A673 (cell line): ENCODE measurements around the gene ATF2.

ENCODE experiments used
- EZH2 ChIP-seq: fragments of 200-600 bp; sonication (generic); IDR thresholded peaks from 2 replicates; pipeline ENCODE4 v1.6.1; 2017; ENCODE audit warnings: borderline replicate concordance, low read depth, mild to moderate bottlenecking, mixed read lengths, antibody characterized with exemption, low read length; ENCODE audit not compliant: poor library complexity, severe bottlenecking
- TF ChIP-seq, protein P1 (sequence below): fragments of 300-800, 200-600 bp; sonication (generic); conservative IDR thresholded peaks from 2 replicates; pipeline ENCODE4 v1.5.1; 2017; ENCODE audit warnings: low read depth, mild to moderate bottlenecking, antibody characterized with exemption, low read length, moderate library complexity, mixed read lengths

DNA sequence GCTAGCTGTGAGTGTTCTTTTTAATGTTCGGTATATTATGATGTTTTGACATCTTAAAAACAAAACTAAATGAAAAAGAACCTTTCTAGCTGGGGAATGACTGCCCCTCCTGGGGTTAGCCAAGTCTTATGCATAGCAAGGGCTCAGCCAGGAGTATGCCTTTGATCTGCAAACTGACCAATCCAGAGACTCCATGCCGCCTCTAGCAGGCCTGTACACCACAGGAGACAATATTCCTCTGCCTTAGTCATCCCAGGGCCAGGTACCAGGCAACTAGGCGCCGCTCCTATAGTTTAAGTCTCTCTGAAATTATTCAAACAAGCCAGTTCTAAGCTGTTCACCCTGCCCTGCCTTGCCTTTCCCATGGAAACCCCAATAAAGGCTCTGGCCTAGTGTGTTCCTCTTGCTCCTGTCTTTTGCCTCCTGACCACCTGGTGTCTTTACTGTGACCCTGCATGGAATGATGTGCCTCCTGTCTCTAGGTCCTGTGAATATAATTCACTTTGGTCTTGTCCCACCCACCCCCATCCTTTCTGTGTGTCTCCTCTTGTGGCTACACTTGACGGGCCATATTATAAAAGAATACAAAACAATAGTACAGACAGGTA lies 110.8 kb downstream of the ATF2 start:
- TF ChIP-seq, protein P1, sequence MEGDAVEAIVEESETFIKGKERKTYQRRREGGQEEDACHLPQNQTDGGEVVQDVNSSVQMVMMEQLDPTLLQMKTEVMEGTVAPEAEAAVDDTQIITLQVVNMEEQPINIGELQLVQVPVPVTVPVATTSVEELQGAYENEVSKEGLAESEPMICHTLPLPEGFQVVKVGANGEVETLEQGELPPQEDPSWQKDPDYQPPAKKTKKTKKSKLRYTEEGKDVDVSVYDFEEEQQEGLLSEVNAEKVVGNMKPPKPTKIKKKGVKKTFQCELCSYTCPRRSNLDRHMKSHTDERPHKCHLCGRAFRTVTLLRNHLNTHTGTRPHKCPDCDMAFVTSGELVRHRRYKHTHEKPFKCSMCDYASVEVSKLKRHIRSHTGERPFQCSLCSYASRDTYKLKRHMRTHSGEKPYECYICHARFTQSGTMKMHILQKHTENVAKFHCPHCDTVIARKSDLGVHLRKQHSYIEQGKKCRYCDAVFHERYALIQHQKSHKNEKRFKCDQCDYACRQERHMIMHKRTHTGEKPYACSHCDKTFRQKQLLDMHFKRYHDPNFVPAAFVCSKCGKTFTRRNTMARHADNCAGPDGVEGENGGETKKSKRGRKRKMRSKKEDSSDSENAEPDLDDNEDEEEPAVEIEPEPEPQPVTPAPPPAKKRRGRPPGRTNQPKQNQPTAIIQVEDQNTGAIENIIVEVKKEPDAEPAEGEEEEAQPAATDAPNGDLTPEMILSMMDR, result no peak
- no peak for TF ChIP-seq EZH2
